ENCODE results near the gene PSMB7.
A peak's percentile ranks its signal among the peaks of the same experiment; 100 is the strongest.

PSMB7 gene

DNA sequence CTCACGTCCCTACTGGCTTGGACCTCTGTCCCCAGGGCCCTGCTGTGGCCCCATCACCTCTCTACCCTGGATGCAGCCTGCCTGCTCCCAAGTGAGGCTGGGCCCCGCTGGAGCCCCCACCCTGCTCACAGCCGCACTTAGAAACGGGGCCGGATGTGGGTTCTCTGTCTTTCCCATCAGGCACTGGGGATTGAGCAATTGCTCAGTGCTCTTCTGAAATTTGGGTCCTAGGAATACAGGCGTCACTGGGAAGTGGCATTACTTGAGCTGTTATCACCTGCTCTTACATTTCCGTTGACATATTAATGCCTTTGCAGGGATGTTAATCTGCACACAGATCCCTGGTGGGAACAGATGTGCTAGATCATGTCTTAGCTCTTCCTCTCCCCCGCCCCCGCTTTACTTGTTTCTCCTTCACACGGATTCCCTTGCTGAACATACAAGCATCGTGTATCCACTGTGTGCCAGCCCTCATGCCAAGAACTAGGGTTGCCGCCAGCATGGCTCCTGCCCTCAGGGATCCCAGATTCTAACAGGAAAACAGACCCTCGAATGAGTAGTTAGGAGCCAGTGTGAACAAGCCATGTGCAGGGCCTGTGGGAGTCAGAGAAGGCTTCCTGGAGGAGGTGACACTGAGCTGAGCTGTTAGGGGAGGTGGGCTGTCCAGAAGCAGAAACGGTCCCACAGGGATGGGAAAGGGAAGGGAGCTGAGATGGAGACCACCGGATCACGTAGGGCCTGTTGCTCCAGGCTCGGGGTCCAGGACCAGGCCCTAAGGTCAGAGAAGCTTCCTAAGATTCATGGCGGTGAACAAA, 92.4 kb downstream of the PSMB7 start:
- no peak for DNase-seq

DNA sequence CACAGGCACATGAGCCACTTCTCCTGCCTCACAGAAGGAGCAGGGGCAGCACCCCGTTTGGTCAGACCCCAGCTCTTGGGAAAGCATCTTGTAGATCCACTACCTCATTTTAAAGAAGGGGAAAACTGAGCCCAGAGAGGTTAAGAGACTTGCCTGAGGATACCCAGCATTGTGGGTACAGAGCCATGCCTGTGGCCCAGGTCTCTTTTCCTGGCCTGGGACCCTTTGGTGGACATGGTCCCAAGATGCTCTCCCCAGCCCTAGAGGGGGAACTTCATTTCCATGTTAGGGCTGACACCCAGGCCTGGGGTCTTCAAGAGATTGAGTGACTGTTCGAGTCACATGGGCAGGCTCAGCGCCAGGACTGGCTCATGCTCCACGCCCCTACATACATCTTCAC, 93.3 kb downstream of the PSMB7 start:
- no peak for DNase-seq

DNA sequence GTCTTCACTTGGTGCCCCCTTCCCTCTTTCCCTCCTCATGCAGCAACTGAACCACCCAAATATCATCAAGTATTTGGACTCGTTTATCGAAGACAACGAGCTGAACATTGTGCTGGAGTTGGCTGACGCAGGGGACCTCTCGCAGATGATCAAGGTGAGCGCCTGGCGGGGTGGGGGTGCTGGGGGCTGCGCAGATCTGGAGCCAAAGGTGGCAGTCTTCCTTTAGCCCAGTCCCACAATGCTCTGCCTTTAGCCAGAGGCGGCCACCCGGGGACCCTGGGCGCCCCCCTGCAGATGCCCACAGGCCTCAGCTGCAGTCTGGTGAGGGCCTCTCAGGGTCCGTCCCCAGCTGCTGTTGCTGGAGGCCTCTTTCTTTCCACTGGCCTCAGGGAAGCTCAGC, 93.8 kb downstream of the PSMB7 start:
- no peak for DNase-seq

DNA sequence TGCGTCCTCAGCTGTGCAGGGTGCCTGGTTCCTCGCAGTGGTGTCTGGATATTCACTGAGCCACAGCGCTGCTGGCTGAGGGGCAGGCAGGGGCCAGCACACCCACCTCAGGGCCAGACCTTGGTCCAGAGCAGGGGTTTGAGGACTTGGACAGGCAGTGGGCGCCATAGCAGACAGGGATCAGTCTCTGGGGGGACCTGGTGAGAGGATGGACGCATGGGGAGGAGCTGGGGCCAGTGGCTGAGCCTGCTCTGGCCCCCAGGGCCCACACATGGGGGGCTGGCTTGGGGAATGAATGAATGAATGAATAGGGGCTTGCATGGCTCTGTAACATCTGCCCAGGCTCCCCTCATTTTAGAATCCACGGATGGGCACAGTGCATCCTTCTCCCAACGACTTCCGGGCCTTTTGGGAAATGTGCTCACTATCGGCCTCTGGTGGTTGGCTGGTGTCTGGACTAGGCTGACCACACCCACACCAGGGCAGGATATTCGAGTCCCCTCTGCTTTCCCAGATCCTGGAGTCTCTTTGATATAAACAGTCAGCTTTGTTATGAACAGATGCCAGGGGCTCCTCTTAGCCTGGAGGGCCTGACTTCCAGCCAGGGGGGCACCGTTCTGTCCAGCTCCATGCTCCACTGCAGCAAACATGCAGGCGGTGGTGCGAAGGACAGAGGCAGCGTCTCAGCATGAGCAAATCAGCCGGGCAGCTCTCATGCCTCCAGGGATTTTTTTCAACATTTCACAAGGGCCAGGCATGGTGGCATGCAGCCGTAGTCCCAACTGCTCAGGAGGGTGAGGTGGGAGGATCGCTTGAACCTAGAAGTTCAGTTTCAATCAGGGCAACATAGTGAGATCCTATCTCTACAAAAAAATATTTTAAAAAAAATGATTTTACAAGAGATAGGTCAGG, 94.9 kb downstream of the PSMB7 start:
- peak; percentile 63 for DNase-seq

DNA sequence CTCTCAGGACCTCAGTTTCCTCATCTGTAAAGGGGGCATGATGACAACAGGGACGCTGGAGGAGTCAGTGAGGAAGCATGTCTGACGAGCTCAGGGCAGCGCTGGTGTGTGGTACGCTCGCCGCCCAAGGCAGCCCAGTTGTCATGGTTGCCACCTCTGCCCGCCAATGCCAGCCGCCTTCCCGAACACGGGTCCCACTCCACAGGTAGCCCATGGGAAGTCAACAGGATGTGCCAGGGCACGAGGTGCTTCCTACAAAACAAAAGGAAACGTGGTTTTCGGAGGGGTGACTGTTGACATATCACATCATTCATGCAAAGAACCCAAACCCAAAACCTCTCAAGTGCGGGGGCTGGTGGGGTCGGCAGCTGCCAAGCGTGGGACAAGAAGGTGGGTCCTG, 99.4 kb downstream of the PSMB7 start:
- DNase-seq = no peak

DNA sequence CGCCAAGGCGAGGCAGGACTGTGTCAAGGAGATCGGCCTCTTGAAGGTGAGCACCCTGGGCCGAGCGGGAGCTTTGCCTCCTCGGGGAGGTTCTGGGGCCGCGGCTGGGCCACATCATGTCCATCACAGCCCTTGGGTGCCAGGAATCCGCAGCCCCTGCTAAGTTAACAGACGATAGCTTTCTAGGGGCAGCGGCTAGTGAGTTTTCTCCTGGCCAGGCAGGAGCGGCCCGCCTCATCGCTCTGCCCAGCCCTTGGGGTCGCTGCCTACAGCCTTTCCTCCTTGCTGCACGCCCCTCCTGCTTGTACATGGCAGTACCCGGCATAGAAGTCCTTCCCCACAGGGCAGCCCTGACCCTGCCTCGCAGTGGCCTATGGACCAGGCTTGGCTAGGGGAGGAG, 101.3 kb downstream of the PSMB7 start:
- DNase-seq = no peak

DNA sequence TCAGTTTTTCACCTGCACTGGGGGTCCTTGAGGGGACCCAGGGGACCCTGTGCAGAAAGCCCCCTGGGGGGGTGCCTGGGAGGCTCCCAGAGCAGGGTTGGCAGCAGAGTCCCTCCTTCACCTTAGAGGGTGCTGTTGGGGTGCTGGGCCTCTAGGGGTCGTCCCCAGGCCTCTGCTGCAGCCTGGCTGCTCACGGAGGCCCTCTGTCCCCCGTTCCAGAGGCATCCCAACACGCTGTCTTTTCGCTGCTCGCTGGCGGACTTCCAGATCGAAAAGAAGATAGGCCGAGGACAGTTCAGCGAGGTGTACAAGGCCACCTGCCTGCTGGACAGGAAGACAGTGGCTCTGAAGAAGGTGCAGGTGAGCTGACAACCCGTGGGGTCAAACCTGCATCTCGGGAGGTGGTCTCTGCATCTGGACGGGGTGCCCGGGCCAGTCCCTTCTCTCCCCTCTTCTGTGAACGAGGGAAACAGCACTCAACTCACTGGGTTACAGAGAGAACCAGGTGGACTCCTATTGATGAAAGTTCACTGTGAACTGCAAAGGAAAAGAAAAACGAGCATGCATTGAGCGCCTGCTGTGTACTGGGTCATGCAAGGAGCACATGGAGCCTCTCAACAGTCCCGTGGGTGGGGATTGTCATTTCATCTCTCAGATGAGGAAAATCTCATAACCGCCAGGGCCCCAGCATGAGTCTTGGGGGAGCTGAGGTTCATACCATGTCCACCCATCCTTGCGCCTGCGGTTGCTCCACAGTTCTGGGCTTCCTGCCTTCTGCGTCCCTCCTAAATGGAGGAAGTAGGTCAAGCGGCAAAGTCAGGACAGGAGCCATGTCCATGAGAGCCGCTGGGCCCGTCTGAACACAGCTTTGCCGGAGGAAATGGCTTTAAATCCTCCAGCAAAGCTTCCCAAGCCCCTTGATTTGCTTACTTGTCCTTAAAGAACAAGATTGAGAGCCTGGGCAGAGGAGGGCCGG, 102.7 kb downstream of the PSMB7 start:
- no peak for DNase-seq

DNA sequence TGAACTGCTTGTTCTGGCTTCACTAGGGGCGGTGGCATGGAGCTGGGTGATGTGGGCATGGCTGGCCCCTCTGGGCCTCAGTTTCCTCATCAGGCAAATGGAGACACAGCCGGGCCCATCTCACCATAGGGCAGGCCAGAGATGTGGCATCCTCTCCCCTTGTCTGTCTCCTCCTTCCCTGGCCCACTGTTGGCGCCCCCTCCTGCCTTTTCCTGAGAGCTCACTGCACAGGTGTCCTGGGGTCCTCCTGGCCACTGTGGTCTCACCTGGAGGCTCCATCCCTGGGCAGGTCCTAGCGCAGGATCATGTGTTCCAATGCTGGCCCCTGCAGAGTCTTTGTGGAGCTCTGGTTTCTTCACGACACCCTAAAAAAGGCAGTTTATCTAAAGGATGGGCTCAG, 104.0 kb downstream of the PSMB7 start:
- DNase-seq = no peak

DNA sequence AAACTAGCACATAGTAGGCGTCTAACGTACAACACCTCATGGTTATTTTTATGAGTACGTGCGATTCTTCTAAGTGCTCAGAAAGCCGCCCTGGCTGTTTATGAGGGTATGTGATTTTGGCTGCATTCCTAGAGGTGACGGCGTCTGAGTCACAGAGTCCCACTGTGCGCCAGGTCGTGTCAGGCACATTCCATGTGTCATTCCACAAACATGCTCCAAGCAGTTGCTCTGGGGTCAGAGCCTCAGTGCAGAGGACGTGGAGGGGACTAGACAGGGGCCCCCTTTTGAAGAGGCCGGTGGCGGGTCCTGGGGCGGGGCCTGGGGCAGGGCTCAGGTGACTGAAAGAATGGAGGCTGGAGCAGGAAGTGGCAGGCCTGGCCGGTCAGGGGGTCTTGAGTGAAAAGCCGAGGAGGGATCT, 105.6 kb downstream of the PSMB7 start:
- DNase-seq = no peak

DNA sequence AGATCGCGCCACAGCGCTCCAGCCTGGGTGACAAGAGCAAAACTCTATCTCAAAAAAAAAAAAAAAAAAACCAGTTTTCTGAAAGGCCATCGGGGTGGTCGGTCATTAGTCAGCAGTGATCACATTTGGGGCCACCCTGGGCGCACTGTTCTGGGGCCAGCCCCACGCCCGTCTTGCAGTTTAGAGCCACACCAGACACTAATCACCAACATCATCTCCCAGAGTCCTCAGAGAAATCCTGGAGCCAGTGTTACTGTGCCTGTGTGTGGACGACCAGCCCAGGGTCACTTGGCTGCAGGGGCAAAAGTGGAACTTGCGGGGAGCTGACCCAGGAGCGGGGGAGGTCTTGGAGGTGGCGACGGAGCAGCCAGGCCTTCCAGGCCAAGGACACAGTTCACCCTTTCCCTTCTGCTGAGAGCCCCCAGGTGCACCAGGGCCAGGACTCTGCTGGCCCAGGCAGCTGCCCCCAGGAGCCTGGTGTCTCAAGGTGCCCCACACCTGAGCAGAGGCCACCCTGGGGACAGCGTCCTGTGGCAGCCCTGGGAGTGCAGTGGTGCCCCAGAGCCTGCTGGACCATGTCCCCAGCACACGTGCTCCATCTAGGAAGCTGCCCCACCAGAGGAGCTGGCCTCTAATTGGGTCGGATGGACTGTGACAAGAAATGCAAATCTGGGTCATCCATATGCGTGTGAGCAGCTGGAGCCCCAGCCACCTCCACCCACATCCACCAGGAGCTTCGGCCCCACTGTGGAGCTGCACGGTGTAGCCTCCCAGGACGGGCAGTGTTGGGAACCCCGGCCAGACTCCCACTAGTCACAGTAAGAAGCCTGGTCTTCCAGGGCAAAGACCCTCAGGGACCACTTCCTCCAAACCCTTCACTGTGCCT, 106.4 kb downstream of the PSMB7 start:
- DNase-seq = no peak

DNA sequence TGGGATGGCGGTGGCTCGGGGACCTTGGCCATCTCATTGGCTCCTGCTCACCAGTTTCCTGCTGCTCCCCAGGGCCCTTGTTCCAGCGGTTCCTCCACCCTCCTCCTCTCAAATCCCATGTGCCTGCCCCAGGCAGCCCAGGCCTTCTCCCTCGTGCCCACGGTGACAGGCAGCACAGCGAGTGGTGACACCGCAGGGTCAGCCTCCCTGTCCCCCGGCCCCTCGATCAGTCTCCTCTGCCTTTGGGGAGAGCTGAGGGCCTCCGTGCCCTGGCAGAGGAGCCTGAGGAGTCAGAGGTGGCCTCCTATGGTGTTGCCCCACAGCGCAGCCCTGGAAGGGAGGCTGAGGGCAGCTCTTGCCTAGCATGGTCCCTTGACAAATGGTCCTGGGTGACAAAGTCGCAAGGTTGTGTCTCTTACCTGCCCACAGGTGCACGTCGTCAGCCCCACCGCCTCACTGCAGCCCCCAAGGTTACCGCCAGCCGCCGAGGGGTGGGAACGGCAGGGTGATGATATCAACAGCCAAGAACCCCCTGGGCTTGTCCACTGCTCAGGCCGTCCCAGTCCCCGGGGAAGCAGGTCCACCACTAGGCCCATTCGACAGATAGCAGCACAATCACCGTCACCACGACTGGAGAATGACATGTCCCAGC, 107.7 kb downstream of the PSMB7 start:
- no peak for DNase-seq

DNA sequence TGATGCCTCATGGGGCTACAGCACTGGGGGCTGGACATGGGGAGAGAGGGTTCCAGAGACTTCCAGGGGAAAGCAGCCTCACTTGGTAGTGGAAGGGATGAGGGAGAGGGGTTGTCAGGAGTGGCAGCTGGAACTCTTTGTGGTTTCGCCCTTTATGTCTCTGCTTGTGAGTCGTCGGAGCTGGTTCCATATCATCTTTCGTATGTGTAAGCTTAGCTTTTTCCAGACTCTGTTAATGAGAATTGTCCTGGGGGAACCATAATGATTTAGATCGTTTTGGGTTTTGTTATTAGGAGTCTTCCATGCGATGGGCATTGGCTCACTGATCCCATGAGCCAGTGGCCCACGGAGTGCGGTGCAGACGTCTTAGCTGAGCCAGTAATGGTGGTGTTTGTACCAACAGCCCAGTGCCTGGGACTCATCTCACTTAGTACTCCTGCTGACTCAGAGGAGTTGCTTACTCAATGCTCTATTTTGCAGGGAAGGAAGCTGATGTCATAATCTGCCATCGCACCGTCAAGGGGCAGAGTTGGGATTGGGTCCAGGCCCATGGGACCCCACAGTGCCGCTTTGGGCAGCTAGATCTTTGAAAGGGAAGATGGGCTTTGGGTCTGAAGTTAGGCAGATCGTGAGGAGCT, 109.0 kb downstream of the PSMB7 start:
- no peak for DNase-seq

DNA sequence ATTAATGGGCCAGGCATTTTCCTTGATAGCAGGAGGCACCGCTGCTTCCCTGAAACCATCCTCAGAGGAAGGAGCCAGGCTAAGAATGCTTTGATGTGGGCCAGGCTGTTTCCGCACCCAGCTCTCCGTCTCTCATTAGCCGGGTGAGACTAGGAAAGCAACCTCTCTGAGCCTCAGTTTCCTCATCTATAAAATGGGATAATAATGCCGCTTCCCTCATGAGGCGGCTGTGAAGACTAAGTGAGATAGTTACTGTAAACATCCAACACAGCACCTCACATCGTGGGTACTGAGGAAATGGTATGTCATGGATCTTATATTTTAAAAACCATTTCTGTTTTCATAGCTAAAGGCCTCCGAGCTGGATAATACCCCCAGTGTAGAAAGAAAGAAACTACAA, 111.0 kb downstream of the PSMB7 start:
- no peak for DNase-seq

DNA sequence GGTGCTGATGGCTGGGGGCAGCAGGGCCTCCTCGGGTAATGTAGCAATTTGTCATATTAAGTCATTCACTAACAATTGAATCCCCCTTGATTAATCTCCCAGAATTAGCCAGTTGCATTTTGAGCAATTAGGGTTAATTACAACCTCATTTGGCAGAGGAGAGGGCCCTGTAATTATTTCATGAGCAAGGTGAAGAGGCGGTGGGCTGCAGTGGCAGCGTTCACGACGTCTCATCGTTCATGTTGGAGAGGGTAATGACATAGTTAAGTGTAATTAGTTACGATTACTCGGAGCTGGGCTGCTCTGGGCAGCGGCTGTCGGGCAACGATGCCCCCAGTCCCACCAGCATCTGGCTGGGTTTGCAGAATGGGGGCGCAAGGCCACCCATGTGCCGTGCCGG, 111.5 kb downstream of the PSMB7 start:
- DNase-seq = no peak

Data from left hindlimb (tissue), 1 donor.